ENCODE data around the gene OTOP3.

DNA sequence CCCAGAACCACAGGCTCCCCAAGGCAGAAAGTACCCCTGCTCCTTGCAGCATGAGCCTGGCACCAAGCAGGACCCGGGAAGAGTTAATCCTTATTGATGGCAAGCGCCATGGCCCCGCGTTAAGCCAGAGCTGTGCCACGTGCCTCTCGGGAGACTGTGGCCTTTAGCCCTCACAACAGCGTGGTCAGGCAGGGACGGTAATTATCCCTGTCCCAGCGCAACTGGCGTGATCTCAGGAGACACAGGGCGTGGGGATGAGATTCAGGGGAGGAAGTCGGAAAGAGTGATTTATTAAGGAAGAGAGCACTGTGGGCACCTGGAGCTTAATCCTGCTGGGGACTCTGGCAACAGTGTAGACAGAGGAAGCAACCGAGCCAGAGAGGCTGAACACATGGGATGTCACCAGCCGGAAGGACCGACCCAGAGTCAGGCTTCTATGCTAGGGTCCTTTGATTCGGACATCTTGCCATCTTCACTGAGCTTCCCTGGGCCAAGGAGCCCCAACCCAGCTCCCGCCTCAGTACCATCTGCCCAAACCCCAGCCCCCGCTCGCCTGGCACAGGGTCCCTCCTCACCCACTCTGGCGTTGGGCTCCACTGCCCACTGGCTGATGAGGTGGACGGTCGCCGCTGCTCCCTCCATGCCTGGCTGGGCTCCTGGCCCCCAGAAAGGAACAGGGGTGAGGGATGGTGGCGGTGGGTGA is 16.9 kb downstream of the OTOP3 start:
- TF ChIP-seq TAF1 (IDR thresholded peaks at IDR 0.05; ENCODE audit: low read depth): no peak
- no peak for TF ChIP-seq TEAD4 (IDR thresholded peaks at IDR 0.05)
- TF ChIP-seq ZBTB7A (IDR thresholded peaks at IDR 0.05; ENCODE audit: low read depth): no peak
- TF ChIP-seq YY1 (IDR thresholded peaks at IDR 0.05; ENCODE audit: low read depth): no peak
- no peak for TF ChIP-seq NFIC (IDR thresholded peaks at IDR 0.05)
- no peak for TF ChIP-seq RAD21 (IDR thresholded peaks at IDR 0.05; ENCODE audit: low read depth)
- no peak for TF ChIP-seq FOXM1 (IDR thresholded peaks at IDR 0.05; ENCODE audit: borderline replicate concordance, low read depth)
- TF ChIP-seq, protein P1, sequence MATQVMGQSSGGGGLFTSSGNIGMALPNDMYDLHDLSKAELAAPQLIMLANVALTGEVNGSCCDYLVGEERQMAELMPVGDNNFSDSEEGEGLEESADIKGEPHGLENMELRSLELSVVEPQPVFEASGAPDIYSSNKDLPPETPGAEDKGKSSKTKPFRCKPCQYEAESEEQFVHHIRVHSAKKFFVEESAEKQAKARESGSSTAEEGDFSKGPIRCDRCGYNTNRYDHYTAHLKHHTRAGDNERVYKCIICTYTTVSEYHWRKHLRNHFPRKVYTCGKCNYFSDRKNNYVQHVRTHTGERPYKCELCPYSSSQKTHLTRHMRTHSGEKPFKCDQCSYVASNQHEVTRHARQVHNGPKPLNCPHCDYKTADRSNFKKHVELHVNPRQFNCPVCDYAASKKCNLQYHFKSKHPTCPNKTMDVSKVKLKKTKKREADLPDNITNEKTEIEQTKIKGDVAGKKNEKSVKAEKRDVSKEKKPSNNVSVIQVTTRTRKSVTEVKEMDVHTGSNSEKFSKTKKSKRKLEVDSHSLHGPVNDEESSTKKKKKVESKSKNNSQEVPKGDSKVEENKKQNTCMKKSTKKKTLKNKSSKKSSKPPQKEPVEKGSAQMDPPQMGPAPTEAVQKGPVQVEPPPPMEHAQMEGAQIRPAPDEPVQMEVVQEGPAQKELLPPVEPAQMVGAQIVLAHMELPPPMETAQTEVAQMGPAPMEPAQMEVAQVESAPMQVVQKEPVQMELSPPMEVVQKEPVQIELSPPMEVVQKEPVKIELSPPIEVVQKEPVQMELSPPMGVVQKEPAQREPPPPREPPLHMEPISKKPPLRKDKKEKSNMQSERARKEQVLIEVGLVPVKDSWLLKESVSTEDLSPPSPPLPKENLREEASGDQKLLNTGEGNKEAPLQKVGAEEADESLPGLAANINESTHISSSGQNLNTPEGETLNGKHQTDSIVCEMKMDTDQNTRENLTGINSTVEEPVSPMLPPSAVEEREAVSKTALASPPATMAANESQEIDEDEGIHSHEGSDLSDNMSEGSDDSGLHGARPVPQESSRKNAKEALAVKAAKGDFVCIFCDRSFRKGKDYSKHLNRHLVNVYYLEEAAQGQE (IDR thresholded peaks at IDR 0.05; ENCODE audit: low read depth): no peak
- TF ChIP-seq, protein P2, sequence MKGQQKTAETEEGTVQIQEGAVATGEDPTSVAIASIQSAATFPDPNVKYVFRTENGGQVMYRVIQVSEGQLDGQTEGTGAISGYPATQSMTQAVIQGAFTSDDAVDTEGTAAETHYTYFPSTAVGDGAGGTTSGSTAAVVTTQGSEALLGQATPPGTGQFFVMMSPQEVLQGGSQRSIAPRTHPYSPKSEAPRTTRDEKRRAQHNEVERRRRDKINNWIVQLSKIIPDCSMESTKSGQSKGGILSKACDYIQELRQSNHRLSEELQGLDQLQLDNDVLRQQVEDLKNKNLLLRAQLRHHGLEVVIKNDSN (IDR thresholded peaks at IDR 0.05): no peak
- no peak for TF ChIP-seq CEBPB (IDR thresholded peaks at IDR 0.05)
- TF ChIP-seq, protein P3, sequence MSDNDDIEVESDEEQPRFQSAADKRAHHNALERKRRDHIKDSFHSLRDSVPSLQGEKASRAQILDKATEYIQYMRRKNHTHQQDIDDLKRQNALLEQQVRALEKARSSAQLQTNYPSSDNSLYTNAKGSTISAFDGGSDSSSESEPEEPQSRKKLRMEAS (IDR thresholded peaks at IDR 0.05): no peak
- TF ChIP-seq CREB1 (IDR thresholded peaks at IDR 0.05; ENCODE audit: low read depth): no peak
- TF ChIP-seq EP300 (IDR thresholded peaks at IDR 0.05; ENCODE audit: borderline replicate concordance): no peak

All from Ishikawa (cell line).